Suppressor macrophage (primary cell): ENCODE measurements around the gene MMP12.
A peak's percentile ranks its signal among the peaks of the same experiment; 100 is the strongest.
"Not testable (repeated sequence)": the region's sequence is repeated elsewhere in the genome, so short reads cannot be mapped to it uniquely, and the experiment has no call there.

Experiments used
- DNase-seq, 4 experiments: peaks; one replicate each; pipeline ENCODE4 v3.0.0-alpha.2; 2020 to 2022
- total RNA-seq, 17 experiments: gene quantifications; one replicate each; lab custom pipeline; 2026; ENCODE audit warnings: mixed read lengths in 6 of 17, inconsistent platforms in 3 of 17; lab: John Stamatoyannopoulos, UW

Gene MMP12
- total RNA-seq, result 0 to 11.5 (median 1.2) reads per million in 17 experiments

DNA sequence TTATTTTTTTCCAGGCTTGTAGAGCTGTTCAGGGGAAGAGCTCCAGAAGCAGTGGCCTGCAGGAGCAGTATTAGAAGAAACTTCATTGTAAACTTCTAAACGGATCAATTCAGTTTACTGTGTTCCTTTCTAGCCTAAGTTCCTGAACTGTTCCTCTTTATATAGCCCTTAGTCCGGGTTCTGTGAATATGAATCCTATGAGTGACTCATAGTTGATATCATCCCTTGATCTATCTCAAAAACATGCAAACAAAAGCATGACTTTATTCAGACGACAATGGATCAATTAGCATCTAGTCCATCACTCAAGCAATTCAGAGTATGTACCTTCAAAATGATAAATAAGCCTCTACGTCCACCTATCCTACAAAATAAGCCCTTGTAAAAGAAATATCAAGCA lies at the start of gene MMP12:
TSS of gene MMP12 (minus strand) at position 131 of the 400 bp plus-strand sequence. CDS start at position 86, 45 bp downstream.
- DNase-seq, result no peak

DNA sequence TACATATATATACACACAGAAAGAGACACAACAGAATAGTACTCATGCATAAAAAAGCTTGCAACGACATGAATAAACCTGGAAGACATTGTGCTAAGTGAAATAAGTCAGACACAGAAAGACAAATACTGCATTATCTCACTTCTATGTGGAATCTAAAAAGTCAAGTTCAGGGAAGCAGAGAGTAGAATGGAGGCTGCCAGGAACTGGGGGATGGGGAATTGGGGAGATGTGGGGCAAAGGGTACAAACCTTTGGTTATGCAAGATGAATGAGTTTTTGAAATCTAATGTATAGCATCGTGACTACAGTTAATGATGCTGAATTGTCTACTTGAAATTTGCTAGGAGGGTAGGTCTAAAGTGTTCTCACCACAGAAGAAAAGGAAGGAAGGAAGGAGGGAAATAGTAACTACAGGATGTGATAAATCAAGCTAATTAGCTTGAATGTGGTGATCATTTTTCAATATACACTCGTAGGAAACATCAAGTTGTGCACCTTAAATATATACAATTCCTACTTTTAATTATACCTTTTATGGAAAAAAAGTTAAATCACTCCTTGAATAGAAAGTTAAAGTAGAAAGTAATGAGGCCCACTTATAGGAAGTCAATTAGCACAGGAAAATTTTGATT lies 46.9 kb upstream of the MMP12 start:
- no peak for DNase-seq

GRCh38 chr11:102920118-102920684 lies 45.4 kb upstream of the MMP12 start:
- peak; percentile 75 to 96 (median 85) for DNase-seq

DNA sequence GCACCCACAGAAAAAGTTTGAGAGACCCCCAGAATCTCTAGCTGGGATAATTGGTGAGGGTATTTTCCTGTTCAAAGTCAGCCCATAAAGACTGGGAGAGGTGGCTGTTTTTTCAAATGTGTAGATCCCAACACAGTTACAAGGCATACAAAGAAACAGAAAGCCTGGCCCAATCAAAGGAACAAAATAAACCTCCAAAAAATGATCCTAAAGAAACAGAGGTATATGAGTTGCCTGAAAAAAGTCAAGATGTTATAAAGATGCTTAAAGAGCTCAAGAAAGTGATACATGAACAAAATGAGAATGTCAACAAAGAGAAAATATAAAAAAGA lies 40.2 kb upstream of the MMP12 start:
- DNase-seq, result no peak

GRCh38 chr11:102914238-102915043 lies 39.7 kb upstream of the MMP12 start:
- DNase-seq, result peak; percentile 46 to 71 (median 65)

- DNase-seq, result no peak
These were observed 37.7 kb upstream of the MMP12 start for GRCh38 chr11:102912482-102912830.

- no peak for DNase-seq
These were observed 37.1 kb upstream of the MMP12 start for GRCh38 chr11:102911758-102912481.

DNA sequence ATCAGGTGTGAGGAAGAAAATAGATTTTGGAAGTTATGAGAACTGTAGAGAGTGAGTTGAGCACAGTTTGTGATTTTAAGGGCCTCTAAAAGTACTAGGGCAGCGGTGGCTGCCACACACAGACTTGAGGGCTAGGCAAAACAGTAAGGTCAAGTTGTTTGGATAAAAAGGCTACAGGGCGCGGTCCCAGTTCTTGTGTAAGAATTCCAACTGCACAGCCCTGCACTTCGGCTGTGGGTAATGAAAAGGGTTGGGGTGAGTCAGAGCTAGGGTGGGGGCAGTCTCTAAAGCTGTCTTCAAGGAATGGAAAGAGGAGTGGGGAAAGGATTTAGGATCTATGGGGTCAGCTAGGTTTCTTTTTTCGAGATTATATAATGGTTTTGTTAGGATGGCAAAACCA lies 31.1 kb upstream of the MMP12 start:
- DNase-seq, result not testable (repeated sequence)

- not testable (repeated sequence) for DNase-seq
These were observed 29.1 kb upstream of the MMP12 start for GRCh38 chr11:102903895-102904294.

DNA sequence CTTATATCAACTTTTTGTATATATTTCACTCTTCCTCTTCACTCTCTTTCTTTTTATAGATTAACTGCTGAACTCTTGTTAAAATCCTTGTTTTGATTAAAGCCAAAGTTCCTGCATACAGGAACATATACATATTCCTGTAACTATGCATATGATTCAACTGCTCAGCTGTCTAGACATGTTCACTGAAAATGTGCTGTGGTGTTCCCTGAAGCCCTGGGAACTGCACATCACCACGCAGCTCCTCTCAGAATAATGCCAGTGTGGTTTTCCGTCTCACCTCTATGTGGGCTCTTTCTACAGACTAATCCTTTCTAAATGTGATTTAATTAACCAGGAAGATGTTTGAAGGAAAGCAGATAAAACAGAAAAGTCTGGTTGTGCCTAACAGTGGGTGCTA lies 25.6 kb upstream of the MMP12 start:
- no peak for DNase-seq

DNA sequence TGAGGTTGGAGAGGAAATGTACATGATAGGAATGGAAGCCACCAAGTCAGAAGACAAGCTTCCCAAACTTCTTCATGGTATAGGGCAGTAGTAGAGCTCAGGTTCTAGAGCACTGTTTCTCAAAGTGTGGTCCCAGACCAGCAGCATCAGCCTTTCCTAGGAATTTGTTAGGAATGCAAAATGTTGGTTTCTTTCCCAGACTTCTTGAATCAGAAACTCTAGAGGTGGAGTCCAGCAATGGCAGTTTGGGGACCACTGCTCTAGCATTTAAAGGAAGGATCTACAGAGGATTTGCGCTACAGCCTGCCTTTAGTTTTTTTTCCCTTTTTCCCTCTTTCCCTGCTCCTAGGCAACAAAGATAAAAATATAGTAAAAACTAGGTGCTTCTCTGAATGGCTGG lies 17.0 kb upstream of the MMP12 start:
- no peak for DNase-seq

- no peak for DNase-seq
These were observed 12.2 kb upstream of the MMP12 start for GRCh38 chr11:102886999-102887398.

DNA sequence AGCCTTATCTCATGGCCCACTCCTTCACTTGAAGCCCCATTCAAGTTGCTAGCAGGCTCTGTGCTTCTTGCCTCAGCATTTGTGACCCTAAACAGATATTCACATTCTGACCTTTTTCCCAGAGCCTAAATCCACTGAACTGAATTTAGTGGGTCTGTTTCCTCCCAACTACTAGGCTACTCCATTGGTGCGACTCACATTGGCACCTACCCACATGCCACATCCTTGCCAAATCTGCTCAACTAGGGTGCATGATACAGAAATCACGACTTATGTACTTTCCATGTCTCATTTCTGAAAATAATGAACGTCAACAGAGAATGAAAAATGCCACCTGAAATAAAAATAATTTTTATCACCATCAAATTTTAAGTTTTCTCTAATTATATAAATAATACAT lies 8.4 kb upstream of the MMP12 start:
- DNase-seq, result peak in 1 of 4 experiments; percentile 7

GRCh38 chr11:102882389-102883024 lies 7.7 kb upstream of the MMP12 start:
- peak; percentile 71 to 92 (median 83) for DNase-seq

DNA sequence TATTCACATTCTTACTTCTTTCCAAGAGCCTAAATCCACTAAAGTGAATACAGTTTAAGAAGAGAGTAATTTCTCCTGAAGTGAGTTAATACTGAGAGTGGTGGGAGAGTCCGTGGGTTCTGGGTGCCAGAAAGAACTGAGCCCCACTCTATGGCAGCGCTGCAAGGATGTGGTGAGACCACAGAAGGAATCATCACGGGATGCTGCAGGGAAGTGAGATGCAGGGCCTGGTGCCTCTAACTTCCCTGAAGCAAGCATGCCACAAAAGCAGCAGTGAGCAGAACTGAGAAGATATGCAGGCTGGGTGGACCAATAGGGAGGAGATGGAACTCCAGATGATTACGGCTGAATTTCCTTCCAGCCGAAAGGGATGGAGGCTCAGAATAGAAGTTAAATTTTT lies 5.0 kb upstream of the MMP12 start:
- peak; percentile 51 to 76 (median 74) for DNase-seq

DNA sequence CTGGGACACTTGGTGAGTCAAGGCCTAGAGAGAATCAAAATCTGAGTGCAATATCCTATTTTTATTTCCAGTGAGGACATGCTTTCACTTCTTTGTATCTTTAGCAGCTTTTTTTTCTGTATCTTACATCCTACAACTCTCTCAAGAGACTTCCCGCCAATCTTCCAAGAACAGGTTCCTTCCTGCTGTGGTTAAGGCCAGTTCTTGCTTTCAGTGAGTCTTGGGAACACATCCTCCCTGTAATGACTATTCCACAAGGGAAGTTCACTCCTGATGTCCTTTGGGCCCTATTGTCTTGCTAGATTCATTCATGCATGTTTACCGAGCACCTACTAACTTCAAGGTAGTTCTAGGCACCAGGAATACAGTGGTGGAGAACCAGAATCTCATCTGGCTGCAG lies 3.8 kb upstream of the MMP12 start:
- no peak for DNase-seq

DNA sequence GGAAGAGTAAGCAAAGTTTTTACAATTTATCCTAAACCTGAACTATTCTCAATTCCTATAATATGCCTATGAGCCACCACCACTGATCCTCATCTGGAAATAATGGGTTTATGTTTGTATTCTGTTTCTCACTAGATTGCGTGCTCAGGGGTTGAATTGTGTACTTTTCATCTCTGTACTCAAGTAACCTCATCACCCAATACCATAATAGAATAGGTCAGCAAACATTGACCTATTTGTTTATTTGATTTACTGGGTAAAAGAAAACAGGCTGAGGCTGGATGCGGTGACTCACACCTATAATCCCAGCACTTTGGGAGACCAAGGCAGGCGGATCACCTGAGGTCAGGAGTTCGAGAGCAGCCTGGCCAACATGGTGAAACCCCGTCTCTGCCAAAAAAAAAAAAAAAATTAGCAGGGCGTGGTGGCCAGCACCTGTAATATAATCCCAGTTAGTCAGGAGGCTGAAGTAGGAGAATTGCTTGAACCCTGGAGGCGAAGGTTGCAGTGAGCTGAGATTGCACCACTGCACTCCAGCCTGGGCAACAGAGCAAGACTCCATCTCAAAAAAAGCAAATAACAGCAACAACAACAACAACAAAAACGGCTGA lies 5.3 kb downstream of the MMP12 start:
- not testable (repeated sequence) for DNase-seq

DNA sequence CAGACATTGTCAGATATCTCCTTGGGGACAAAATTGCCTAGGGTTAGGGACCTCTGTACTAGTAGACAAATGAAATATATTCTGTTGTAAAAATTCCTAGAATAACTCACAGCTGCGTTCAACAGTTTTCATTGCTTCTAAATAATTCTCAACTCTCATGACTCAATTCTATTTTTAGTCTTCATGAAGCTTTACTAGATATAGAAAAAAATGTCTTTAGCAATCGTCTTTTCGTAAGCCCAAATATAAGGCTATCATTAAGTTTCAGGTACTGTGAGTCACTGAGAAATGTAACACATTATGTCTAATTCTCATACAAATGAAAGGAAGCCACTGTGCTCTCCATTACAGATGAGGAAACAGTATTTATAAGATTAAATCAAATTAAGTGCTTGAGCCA lies 6.4 kb downstream of the MMP12 start:
- DNase-seq, result no peak

GRCh38 chr11:102864724-102865123 lies 10.1 kb downstream of the MMP12 start:
- DNase-seq, result no peak

GRCh38 chr11:102853956-102854355 lies 20.8 kb downstream of the MMP12 start:
- no peak for DNase-seq

GRCh38 chr11:102853055-102853454 lies 21.7 kb downstream of the MMP12 start:
- no peak for DNase-seq
